ENCODE results near the gene SRD5A1. TPM values are rescaled to one million over a fixed set of nuclear protein-coding genes. Genes with fewer than 3 reads are reported as not detected.

The SRD5A1 gene
- total RNA-seq, 1 experiment from 2014 or later, result 29.9 TPM

DNA sequence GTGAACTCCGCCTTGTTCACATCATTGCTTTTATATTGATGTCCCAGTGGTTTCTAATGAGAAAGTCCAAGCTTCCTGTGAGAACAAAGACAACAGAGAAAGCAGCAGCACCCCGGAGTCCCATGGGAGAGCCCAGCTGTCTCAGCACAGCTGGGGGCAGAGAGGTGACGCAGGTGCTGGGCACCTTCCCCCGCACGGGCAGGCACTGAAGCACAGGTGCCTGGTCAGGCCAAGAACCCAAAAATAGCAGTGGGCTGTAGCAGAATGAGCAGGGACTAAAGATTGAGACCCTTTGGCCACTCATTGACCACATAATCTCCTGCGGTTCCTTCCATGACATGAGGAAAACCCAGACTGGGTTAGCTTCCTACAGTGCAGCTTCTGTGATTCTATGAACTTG lies 18.8 kb downstream of the SRD5A1 start:
- no peak for TF ChIP-seq CTCF (conservative IDR thresholded peaks at IDR 0.05)
- Histone ChIP-seq H3K27me3 (ENCODE audit: insufficient read depth, low read length) (no peaks in the 10 kb centered on the region), H2BK120ac (ENCODE audit: low read depth, low read length, poor library complexity, severe bottlenecking) (no peak overlapping the region), H4K8ac (replicated peaks; ENCODE audit: insufficient read length, low read depth, low read length) (no peak overlapping the region), H2BK12ac (ENCODE audit: insufficient read length, low read depth, low read length) (no peak overlapping the region), H3K56ac (ENCODE audit: insufficient read length, low read depth, low read length) (no peak overlapping the region), H3K14ac (ENCODE audit: insufficient read depth, low read length) (no peak overlapping the region), H3K4ac (ENCODE audit: low read depth, low read length) (no peak overlapping the region), H2BK15ac (ENCODE audit: low read depth, low read length) (no peak overlapping the region), H3K23ac (ENCODE audit: insufficient read length, low read depth, low read length) (no peak overlapping the region), H3K79me2 (ENCODE audit: insufficient read depth, low read length) (no peaks in the 10 kb centered on the region), H3K27ac (ENCODE audit: insufficient read length, low read depth, low read length) (no peak overlapping the region), H2BK5ac (ENCODE audit: insufficient read length, low read length) (no peak overlapping the region), H3K4me2 (ENCODE audit: insufficient read depth, insufficient read length, low read length) (no peak overlapping the region), H3K4me1 (ENCODE audit: insufficient read depth, low read length) (no peaks in the 10 kb centered on the region; the same call in 1 of the 2 replicates), H3K23me2 (ENCODE audit: insufficient read length, low read depth, low read length, poor library complexity, severe bottlenecking) (no peaks in the 10 kb centered on the region), H2BK20ac (ENCODE audit: low read depth, low read length, poor library complexity, severe bottlenecking) (no peak overlapping the region), H3K9me3 (ENCODE audit: control insufficient read depth, low read depth, low read length) (no peaks in the 10 kb centered on the region), H4K20me1 (ENCODE audit: control insufficient read depth, insufficient read depth, insufficient read length) (no peaks in the 10 kb centered on the region), H3K79me1 (ENCODE audit: insufficient read depth, low read depth, low read length, poor library complexity, severe bottlenecking) (no peaks in the 10 kb centered on the region), H3K18ac (ENCODE audit: insufficient read length, low read depth, low read length) (no peak overlapping the region), H3K9ac (ENCODE audit: extremely low read depth, insufficient read length, low read length) (no peak overlapping the region), H3T11ph (ENCODE audit: low read length) (no peak overlapping the region), H2AFZ (ENCODE audit: low read length) (no peak overlapping the region), H4K5ac (ENCODE audit: insufficient read length, low read depth, low read length) (no peak overlapping the region), H2AK5ac (ENCODE audit: insufficient read length, low read length) (no peak overlapping the region), H4K91ac (ENCODE audit: insufficient read length, low read depth, low read length) (no peak overlapping the region)
- H3K9me3 Mint-ChIP-seq, result peaks cover 0 to under 1% of the 10 kb centered on the region in 2 experiments; a peak in 1 of 5 replicates
- DNase-seq, result no peak
- H3K27ac Mint-ChIP-seq, result peak overlapping the region in 1 of 3 experiments; percentile 68; a peak in 1 of 7 replicates
- H3K27me3 Mint-ChIP-seq (ENCODE audit: low read depth), result no peaks in the 10 kb centered on the region
- H3K4me1 Mint-ChIP-seq, result peaks cover 23 to 26% of the 10 kb centered on the region in 2 experiments
- peaks cover 20 to 25% (median 20%) of the 10 kb centered on the region in 3 experiments for H3K36me3 Mint-ChIP-seq (ENCODE audit: insufficient read depth in 1 of 3, low read depth in 3 of 3)
- no CpG with 5 or more reads among the region's 6 CpGs for WGBS (ENCODE audit: extremely low coverage, insufficient read length, low lambda C conversion rate)
- H3K4me3 Mint-ChIP-seq, result no peak overlapping the region

Measured in H9 (cell line).